ENCODE results near the gene MYO5A.

GRCh38 chr15:52529341-52529924 lies 753 bp upstream of the MYO5A start:
- TF ChIP-seq POLR2A (IDR thresholded peaks at IDR 0.05) (no peak), POLR2AphosphoS5 (IDR thresholded peaks at IDR 0.05) (no peak), EP300 (IDR thresholded peaks at IDR 0.05) (no peak)
- TF ChIP-seq, protein P1, sequence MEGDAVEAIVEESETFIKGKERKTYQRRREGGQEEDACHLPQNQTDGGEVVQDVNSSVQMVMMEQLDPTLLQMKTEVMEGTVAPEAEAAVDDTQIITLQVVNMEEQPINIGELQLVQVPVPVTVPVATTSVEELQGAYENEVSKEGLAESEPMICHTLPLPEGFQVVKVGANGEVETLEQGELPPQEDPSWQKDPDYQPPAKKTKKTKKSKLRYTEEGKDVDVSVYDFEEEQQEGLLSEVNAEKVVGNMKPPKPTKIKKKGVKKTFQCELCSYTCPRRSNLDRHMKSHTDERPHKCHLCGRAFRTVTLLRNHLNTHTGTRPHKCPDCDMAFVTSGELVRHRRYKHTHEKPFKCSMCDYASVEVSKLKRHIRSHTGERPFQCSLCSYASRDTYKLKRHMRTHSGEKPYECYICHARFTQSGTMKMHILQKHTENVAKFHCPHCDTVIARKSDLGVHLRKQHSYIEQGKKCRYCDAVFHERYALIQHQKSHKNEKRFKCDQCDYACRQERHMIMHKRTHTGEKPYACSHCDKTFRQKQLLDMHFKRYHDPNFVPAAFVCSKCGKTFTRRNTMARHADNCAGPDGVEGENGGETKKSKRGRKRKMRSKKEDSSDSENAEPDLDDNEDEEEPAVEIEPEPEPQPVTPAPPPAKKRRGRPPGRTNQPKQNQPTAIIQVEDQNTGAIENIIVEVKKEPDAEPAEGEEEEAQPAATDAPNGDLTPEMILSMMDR (IDR thresholded peaks at IDR 0.05) = no peak
